ENCODE measurements around the gene DPAGT1.

The DPAGT1 gene

DNA sequence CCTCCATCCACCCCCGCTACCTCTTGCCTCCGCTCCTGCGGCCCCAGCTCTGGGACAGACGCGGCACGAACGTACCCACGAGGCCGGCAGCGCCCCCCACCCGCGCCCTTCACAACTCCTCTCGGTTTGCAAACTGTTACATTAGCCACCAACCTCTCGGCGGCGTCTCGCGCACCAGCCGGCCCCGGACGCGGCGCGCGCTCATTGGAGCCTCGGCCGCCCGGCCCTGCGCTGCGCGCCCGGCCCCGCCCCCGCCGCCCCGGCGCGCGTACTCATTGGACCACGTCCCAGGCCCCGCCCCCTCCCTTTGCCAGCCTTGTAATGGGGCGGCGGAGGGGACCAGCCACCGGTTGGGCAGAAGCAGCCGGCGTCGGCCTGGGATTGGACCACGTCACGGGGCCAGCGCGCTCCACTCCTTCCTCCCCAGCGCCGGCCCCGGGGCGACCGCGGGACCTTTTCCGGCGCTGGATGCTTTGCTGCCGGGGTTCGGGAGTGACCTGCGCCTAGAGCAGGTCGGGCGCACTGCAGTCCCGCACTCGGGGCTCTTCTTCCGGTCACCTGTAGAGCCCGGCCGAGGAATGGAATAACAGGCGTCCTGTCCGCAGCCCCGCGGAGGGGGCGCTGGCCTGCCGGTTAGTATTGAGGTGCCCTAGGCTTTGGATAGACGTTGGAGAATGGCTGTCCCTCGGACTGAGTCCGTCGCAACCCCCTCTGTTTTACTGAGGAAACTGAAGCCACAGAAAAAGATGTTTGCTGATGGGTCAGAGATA, 44.5 kb downstream of the DPAGT1 start, which contains the start of gene HYOU1:
HYOU1 (minus strand) TSS at position 206 of the 770 bp plus-strand sequence. CDS start 1,045 bp downstream, outside the sequence.
- peak; percentile 99 for DNase-seq

DNA sequence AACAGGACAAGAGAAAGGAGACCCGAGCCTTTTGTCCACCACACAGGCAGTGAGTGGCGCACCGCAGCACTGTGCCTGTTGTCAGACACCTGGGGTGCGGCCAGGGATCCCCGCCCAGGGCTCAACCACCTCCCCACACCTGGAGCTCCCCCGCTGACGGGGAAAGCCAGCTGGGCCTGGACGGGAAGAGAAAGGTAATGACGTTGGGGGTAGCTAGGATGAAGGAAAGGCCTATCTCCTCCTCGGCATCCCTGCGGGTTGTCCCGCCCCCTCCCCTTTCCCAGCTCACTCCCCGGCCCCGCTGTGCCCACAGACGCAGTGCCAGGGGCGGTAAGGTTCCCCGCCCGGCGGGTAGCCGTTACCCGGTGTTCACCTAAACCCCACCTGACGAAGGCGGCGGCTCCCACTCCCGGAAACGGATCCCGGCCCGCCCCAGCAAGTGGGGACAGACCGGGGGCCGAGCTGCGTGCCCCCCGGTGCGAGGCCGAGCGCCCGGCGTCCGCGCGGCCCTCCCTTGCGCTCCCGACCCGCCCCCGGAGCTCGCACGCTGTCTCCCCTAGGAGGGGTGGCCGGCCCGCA, 45.1 kb downstream of the DPAGT1 start:
- DNase-seq, result peak; percentile 50 to 54

- peak in 1 of 2 donors; percentile 20 for DNase-seq
Measured at GRCh38 chr11:119055901-119056300, 45.8 kb downstream of the DPAGT1 start.

- no peak for DNase-seq
Measured at GRCh38 chr11:119054418-119054817, 47.2 kb downstream of the DPAGT1 start.

- DNase-seq, result no peak
Measured at GRCh38 chr11:119052163-119052814, 49.4 kb downstream of the DPAGT1 start.

DNA sequence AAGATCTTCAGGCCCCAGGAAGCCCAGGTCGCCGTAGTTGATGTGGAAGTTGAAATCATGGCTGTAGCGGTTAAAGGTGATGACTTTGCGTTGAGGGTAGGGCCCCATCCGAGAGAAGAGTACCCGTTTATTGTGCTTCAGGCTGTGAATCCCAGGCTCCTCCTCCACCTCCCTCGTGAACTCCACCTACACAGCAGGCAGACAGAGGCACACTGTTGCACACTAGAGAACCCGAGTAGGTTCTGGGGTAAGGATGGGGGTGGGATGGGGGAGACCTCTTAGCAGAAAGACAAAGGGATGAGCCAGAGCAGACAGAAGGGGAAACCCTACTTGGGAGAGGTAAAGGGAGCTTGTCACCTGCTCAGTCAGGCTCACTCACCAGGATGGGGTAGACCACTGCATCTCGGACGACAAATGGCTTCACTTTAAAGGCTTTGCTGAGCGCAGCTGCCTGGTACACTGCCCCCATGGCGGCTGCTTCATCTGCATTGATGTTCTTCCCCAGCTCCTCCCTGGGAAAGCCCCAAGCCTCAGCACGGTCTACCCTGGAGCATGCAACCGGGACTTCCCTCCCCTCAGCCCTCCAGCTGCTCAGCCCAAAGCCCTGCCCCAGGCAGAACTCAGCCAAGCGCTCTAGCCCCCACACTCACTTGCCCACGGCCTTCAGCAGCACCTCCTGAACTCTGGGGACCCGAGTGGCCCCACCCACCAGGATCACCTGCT, 50.1 kb downstream of the DPAGT1 start:
- DNase-seq, result peak in 1 of 2 donors; percentile 28

DNA sequence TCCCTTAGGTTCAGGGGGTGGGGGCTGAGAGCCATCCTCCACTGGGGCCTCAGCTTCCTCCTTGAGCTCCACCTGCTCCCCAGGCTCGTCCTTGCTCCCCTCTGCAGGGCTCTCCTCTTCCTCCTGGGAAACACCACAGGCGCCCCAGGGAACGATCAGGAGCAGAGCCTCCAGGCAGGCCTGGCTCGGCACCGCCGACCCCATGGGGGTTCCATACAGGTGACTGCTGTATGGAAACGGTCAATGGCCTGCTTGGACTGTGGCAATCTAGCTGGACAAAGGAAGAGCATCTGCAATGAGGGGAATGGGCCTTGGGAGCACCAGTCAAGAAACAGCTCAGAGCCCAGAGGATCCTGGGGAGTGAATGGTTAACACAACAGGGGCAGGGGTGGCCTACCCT, 52.6 kb downstream of the DPAGT1 start:
- no peak for DNase-seq

DNA sequence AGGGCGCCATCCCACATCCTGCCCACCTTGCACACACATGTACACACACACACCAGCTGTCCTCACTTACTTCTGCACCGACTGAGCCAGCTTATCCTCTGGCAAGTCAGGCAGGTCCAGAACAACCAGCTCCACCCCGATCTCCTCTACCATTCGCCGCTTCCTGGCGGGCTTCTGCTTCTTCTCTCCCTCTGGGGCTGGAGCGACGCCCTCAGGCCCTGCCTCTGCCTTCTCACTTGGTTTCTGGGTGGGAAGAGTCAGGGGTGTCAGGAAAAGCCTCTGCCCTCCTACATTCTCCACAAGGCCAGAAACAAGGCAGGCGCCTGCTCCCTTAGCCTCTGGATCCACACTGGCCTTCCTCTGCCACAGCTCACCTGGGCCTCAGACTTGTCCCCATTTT, 53.0 kb downstream of the DPAGT1 start:
- no peak for DNase-seq

GRCh38 chr11:119047205-119047604, 54.4 kb downstream of the DPAGT1 start:
- no peak for DNase-seq
